Measurements from ENCODE around the gene GUCY1B1.

DNA sequence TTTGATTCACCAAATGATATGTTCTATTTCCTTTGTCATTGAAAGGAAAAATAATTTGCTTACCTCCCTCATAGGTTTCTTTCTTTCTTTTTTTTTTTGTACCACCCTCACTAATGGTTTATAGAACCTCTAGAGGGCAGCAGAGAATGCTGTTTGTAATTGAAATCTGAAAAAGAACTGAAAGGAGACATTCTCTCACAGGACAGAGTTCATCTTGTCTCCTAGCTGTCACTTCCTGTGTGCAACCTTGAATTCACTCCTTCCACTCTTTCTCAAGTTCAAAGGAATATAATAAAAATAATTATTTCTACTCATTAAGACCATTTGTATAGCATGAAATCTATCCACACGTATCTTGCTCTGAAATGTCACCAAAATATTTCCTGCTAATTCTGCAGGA, 51.0 kb downstream of the GUCY1B1 start:
- TF ChIP-seq CTCF (conservative IDR thresholded peaks at IDR 0.05 in 1 of 2, IDR thresholded peaks at IDR 0.05 in 1 of 2; ENCODE audit: low read depth in 1 of 2, low read length in 2 of 2) (peak; percentile 52 to 62), EZH2 (IDR thresholded peaks at IDR 0.05; ENCODE audit: low read length, missing control alignments) (no peak)

Measured in fibroblast of lung (primary cell).